Osteoblast (primary cell): ENCODE measurements around the gene BAD. TPM values are rescaled to one million over a fixed set of nuclear protein-coding genes. Genes with fewer than 3 reads are reported as not detected.

Experiments used
- DNase-seq: peaks from one replicate; pipeline ENCODE4 v3.0.0; 2011; ENCODE audit warnings: low spot score, mixed read lengths; ENCODE audit not compliant: insufficient read length; ENCODE audit errors: missing footprints
- H2AFZ ChIP-seq: 2 replicates; pipeline ENCODE4 v1.6.0; 2011; ENCODE audit warnings: mild to moderate bottlenecking, low read length
- H3K27ac ChIP-seq: 2 replicates; pipeline ENCODE4 v1.5.1; 2011; ENCODE audit warnings: mild to moderate bottlenecking, low read depth, low read length, moderate library complexity
- H3K27me3 ChIP-seq: 2 replicates; pipeline ENCODE4 v1.6.0; 2012; ENCODE audit warnings: mild to moderate bottlenecking, control low read depth, inconsistent platforms, low read length, moderate library complexity; ENCODE audit not compliant: insufficient read depth
- H3K36me3 ChIP-seq: 2 replicates; pipeline ENCODE4 v1.5.1; 2011; ENCODE audit warnings: mild to moderate bottlenecking, low read length, control low read depth, moderate library complexity; ENCODE audit not compliant: insufficient read depth
- H3K4me1 ChIP-seq: 2 replicates; pipeline ENCODE4 v1.5.1; 2011; ENCODE audit warnings: mild to moderate bottlenecking, low read length, control low read depth, moderate library complexity; ENCODE audit not compliant: insufficient read depth
- H3K4me2 ChIP-seq: 2 replicates; pipeline ENCODE4 v1.6.0; 2011; ENCODE audit warnings: mild to moderate bottlenecking, low read length; ENCODE audit not compliant: insufficient read depth
- H3K4me3 ChIP-seq: fragments of 200-600 bp; sonication (generic); 3 replicates; pipeline ENCODE4 v1.5.1; 2012; ENCODE audit warnings: mild to moderate bottlenecking, low read length, inconsistent platforms; ENCODE audit not compliant: insufficient read depth
- H3K79me2 ChIP-seq: 2 replicates; pipeline ENCODE4 v1.6.0; 2012; ENCODE audit warnings: mild to moderate bottlenecking, low read length, control low read depth, inconsistent platforms; ENCODE audit not compliant: insufficient read depth
- H3K9me3 ChIP-seq: 2 replicates; pipeline ENCODE4 v1.5.1; 2011; ENCODE audit warnings: low read depth, low read length, control low read depth
- H4K20me1 ChIP-seq: 2 replicates; pipeline ENCODE4 v1.6.0; 2012; ENCODE audit warnings: mild to moderate bottlenecking, low read length, control low read depth; ENCODE audit not compliant: insufficient read depth
- CTCF ChIP-seq: IDR thresholded peaks from 2 replicates; pipeline ENCODE4 v1.5.1; 2011; ENCODE audit warnings: mild to moderate bottlenecking, low read depth, low read length, moderate library complexity; ENCODE audit errors: extremely low read depth
- total RNA-seq: library from RNA; depleted of rRNA; stranded (reverse); fragments of >200 nt; gene quantifications from 2 replicates; pipeline ENCODE4 v1.2.3, GENCODE V29; 2012

The BAD gene
- total RNA-seq, 1 donor: 70.9 TPM

GRCh38 chr11:64269540-64270220 is 14.8 kb downstream of the BAD start:
- H3K4me3 ChIP-seq: peak overlapping the region; percentile 74
- no peaks in the 10 kb centered on the region for H3K79me2 ChIP-seq
- H4K20me1 ChIP-seq: no peaks in the 10 kb centered on the region
- no peak for TF ChIP-seq CTCF
- no peaks in the 10 kb centered on the region for H3K27me3 ChIP-seq
- no peaks in the 10 kb centered on the region for H3K9me3 ChIP-seq
- peak overlapping the region; percentile 96 for H3K4me2 ChIP-seq
- H2AFZ ChIP-seq: peak overlapping the region; percentile 56
- H3K27ac ChIP-seq: peak overlapping the region; percentile 94
- peaks cover 27% of the 10 kb centered on the region for H3K4me1 ChIP-seq
- peaks cover 19% of the 10 kb centered on the region for H3K36me3 ChIP-seq
- peak; percentile 97 for DNase-seq

GRCh38 chr11:64268893-64269539 is 15.4 kb downstream of the BAD start:
- Histone ChIP-seq H3K79me2 (no peaks in the 10 kb centered on the region), H2AFZ (peak overlapping the region; percentile 56), H3K27ac (peak overlapping the region; percentile 94), H3K27me3 (no peaks in the 10 kb centered on the region), H3K9me3 (no peaks in the 10 kb centered on the region), H4K20me1 (no peaks in the 10 kb centered on the region), H3K4me2 (peak overlapping the region; percentile 96), H3K4me1 (peaks cover 27% of the 10 kb centered on the region), H3K4me3 (peak overlapping the region; percentile 74), H3K36me3 (peaks cover 23% of the 10 kb centered on the region)
- DNase-seq: peak; percentile 90
- no peak for TF ChIP-seq CTCF

GRCh38 chr11:64268025-64268892 is 16.2 kb downstream of the BAD start:
- Histone ChIP-seq H3K36me3 (peaks cover 28% of the 10 kb centered on the region), H3K27me3 (no peaks in the 10 kb centered on the region), H2AFZ (no peak overlapping the region), H3K4me1 (peaks cover 27% of the 10 kb centered on the region), H3K79me2 (no peaks in the 10 kb centered on the region), H3K27ac (peak overlapping the region; percentile 94), H3K9me3 (no peaks in the 10 kb centered on the region), H3K4me2 (peak overlapping the region; percentile 96), H4K20me1 (no peaks in the 10 kb centered on the region), H3K4me3 (peak overlapping the region; percentile 74)
- peak; percentile 90 for DNase-seq
- TF ChIP-seq CTCF: no peak
